Raji (cell line): ENCODE results near the gene NEGR1.

Experiments used
- POLR2A ChIP-seq: IDR thresholded peaks from 2 replicates; pipeline ENCODE4 v1.6.1; 2011; ENCODE audit warnings: low read depth, low read length, control low read depth; ENCODE audit not compliant: insufficient read depth

Gene NEGR1

GRCh38 chr1:71908871-71909390, 373.4 kb downstream of the NEGR1 start:
- TF ChIP-seq POLR2A: no peak

GRCh38 chr1:71908303-71908702, 374.0 kb downstream of the NEGR1 start:
- no peak for TF ChIP-seq POLR2A

- no peak for TF ChIP-seq POLR2A
Measured at GRCh38 chr1:71899881-71900280, 382.5 kb downstream of the NEGR1 start.

GRCh38 chr1:71885171-71885570, 397.2 kb downstream of the NEGR1 start:
- no peak for TF ChIP-seq POLR2A

GRCh38 chr1:71882637-71883036, 399.7 kb downstream of the NEGR1 start:
- TF ChIP-seq POLR2A: no peak

- TF ChIP-seq POLR2A: no peak
Measured at GRCh38 chr1:71882226-71882625, 400.1 kb downstream of the NEGR1 start.

- TF ChIP-seq POLR2A: no peak
Measured at GRCh38 chr1:71881611-71882010, 400.7 kb downstream of the NEGR1 start.

- no peak for TF ChIP-seq POLR2A
Measured at GRCh38 chr1:71869326-71869725, 413.0 kb downstream of the NEGR1 start.

GRCh38 chr1:71862756-71863155, 419.6 kb downstream of the NEGR1 start:
- TF ChIP-seq POLR2A: no peak

- TF ChIP-seq POLR2A: no peak
Measured at GRCh38 chr1:71861022-71861421, 421.3 kb downstream of the NEGR1 start.

- no peak for TF ChIP-seq POLR2A
Measured at GRCh38 chr1:71859806-71860205, 422.5 kb downstream of the NEGR1 start.

- no peak for TF ChIP-seq POLR2A
Measured at GRCh38 chr1:71857862-71858261, 424.5 kb downstream of the NEGR1 start.

- TF ChIP-seq POLR2A: no peak
Measured at GRCh38 chr1:71853360-71853759, 429.0 kb downstream of the NEGR1 start.

- no peak for TF ChIP-seq POLR2A
Measured at GRCh38 chr1:71850936-71851335, 431.4 kb downstream of the NEGR1 start.

- TF ChIP-seq POLR2A: no peak
Measured at GRCh38 chr1:71850515-71850914, 431.8 kb downstream of the NEGR1 start.

GRCh38 chr1:71843012-71843411, 439.3 kb downstream of the NEGR1 start:
- TF ChIP-seq POLR2A: no peak

GRCh38 chr1:71839876-71840275, 442.5 kb downstream of the NEGR1 start:
- TF ChIP-seq POLR2A: no peak
